Hepatocyte (in vitro differentiated cells): ENCODE data around the gene SRCIN1.

ENCODE experiments used
- CTCF ChIP-seq: fragments of 200-600 bp; sonication (generic); IDR thresholded peaks from 2 replicates; pipeline ENCODE4 v1.5.1; 2016; ENCODE audit warnings: antibody characterized with exemption, mild to moderate bottlenecking; ENCODE audit not compliant: poor library complexity
- EZH2 ChIP-seq: fragments of 200-600 bp; sonication (generic); IDR thresholded peaks from 2 replicates; pipeline ENCODE4 v1.6.1; 2016; ENCODE audit warnings: antibody characterized with exemption, mild to moderate bottlenecking, borderline replicate concordance
- EZH2phosphoT487 ChIP-seq: fragments of 200-600 bp; sonication (generic); IDR thresholded peaks from one replicate; pipeline ENCODE4 v1.6.1; 2018; ENCODE audit warnings: antibody characterized with exemption, mild to moderate bottlenecking, low read depth, moderate library complexity; ENCODE audit not compliant: unreplicated experiment, severe bottlenecking

- no peak for TF ChIP-seq CTCF
- no peak for TF ChIP-seq EZH2
- no peak for TF ChIP-seq EZH2phosphoT487
Observed at GRCh38 chr17:38591759-38592241, 14.0 kb downstream of the SRCIN1 start.
